CD4-positive, alpha-beta T cell treated with Interleukin-6 for 4 hours (primary cell): ENCODE data around the gene FAM81A.
A peak's percentile ranks its signal among the peaks of the same experiment; 100 is the strongest.
"Not testable (repeated sequence)": the region's sequence is repeated elsewhere in the genome, so short reads cannot be mapped to it uniquely, and the experiment has no call there.

Source experiments
- DNase-seq: peaks from one replicate; pipeline ENCODE4 v3.0.0-alpha.2; 2020; ENCODE audit warnings: mixed read lengths

FAM81A gene

DNA sequence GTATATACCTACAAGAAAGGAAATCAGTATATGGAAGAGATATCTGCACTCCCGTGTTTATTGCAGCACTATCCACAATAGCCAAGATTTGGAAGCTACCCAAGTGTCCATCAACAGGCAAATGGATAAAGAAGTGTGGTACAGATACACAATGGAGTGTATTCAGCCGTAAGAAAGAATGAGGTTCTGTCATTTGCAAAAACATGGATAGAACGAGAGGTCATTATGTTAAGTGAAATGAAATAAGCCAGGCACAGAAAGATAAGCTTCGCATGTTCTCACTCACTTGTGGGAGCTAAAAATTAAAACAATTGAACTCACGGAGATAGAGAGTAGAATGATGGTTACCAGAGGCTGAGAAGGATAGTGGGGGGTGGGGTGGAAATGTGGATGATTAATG lies 53.1 kb downstream of the FAM81A start:
- DNase-seq, result no peak

- DNase-seq, result peak; percentile 61
Observed at GRCh38 chr15:59492389-59493377, 54.7 kb downstream of the FAM81A start.

- peak; percentile 7 for DNase-seq
Observed at GRCh38 chr15:59501597-59501996, 63.6 kb downstream of the FAM81A start.

GRCh38 chr15:59515190-59515589 lies 77.2 kb downstream of the FAM81A start:
- DNase-seq, result no peak

GRCh38 chr15:59516655-59517461 lies 78.9 kb downstream of the FAM81A start:
- DNase-seq, result no peak

- DNase-seq, result no peak
Observed at GRCh38 chr15:59519329-59519728, 81.3 kb downstream of the FAM81A start.

DNA sequence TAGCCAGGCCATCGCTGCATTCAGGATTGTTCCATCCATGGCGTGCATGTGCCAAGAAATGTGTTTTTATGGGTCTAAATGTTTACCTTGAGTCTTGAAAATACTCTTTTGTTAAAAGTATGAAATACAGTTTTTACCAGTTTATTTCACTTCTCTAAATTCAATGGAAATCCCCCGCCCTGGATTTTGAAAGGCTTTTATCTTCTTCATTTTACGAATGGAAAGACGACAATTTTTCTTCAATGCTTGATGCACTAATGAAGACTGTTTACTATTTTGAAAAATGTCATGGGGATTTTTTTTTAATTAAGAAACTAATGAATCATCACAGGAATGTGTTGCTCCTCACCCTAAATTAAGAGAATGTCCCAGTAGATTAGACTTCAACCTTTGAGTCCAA lies 83.5 kb downstream of the FAM81A start:
- DNase-seq, result no peak

DNA sequence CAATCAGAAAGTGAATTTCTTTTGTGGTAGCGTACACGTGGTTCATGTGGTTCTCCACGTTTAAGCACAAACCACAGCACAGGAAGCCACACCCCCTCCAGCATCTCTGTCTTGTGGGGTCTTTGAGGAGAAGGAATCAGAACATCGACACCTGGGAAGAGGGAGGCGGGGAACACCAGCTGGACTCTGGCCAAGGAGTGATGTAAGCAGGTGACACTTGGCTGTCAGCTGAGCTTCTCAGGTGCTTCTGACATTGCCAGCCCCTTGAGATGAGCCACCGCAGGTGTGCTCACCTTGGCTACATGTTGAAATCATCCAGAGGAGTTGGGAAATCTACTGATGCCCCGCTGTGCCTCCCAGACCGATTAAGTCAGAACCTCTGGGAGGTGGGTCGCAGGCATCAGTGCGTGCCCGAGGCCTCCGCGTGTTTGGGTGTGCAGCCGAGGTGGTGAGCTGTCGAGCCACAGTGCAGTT lies 85.0 kb downstream of the FAM81A start:
- peak; percentile 72 for DNase-seq

DNA sequence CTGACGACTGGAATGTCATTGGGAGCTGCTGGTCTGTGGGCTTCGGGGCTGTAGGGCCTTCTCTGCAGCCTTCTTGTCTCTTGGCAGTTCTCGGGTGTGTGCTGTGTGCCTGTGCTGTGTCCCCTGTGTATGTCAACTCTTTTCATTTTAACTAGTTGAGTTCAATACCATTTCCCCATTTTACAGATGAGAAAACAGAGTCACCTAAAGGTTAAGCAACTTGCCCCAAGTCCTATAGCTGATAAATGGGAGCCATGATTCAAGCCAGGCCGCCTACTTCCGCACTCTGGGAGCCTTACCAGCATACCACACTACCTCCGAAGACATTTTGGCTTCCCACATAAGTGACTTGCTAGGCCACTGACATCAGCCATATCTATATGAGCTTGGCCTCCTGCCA lies 85.7 kb downstream of the FAM81A start:
- no peak for DNase-seq

DNA sequence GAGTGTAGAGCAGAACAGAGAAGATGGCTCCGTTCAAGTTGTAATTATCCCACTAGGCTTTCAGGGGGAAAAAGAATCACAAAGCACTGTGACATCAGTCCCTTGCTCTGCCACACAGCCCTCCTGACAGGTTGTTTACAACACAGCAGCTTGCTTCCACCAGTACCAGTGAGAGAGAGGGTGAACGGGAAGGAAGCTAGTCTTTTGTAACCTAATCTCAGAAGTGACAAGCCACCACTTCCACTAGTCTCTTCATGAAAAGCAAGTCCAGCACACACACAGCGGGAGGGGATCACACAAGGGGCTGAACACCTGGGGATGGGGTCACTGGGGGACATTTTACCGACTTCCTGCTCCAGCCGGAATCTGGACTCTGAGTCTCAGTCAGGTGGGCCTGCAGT lies 86.3 kb downstream of the FAM81A start:
- peak; percentile 18 for DNase-seq

DNA sequence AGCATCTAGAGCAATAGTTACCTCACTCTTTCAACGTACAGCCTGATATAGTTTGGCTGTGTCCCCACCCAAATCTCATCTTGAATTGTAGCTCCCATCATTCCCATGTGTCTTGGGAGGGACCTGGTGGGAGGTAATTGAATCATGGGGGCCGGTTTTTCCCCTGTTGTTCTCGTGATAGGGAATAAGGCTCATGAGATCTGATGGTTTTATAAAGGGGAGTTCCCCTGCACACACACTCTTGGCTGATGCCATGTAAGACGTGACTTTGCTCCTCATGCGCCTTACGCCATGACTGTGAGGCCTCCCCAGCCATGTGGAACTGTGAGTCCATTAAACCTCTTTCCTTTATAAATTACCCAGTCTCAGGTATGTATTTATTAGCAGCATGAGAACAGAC lies 88.5 kb downstream of the FAM81A start:
- not testable (repeated sequence) for DNase-seq

DNA sequence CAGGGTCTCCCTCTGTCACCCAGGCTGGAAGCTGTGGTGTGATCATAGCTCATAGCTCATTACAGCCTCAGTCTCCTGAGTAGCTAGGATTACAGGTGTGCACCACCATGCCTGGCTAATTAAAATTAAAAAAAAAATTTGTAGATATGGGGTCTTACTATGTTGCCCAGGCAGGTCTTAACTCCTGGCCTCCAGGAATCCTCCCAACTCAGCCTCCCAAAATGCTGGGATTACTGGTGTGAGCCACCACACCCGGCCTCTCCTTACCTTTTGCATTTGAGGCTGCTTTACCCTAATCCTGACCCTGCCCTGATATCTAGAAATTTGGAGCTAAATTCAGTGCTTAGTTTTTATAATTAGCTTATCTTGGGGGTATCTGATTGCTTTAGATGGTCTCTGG lies 90.4 kb downstream of the FAM81A start:
- no peak for DNase-seq

GRCh38 chr15:59528961-59529402 lies 91.0 kb downstream of the FAM81A start:
- peak; percentile 77 for DNase-seq

GRCh38 chr15:59531066-59531675 lies 93.2 kb downstream of the FAM81A start:
- no peak for DNase-seq

DNA sequence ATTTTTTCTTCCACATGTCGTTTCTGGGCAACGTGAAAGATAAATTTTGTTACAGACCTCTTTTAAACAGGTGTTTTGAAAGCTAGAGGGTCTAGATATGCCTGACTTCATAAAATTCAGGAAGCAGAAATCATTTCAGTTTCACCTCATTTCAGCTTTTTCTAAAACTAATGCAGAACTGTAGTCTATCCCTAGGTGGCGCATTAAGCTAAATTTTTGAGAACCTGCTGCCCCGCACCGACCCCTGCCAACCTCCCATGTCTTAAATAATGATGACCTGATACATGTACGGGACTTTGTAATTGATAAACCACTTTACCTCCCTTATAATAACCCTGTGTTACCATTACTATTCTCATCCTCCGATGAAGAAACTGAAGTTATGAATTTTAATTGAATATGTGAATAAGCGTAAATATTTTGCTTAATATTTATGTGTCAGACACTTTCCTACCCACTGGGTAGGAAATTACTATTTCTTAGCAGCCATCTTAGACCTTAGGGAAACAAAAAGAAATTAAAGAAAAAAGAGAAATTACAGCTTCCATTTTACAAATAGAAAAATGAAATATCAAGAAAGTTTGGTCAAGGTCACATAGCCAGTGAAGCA lies 94.9 kb downstream of the FAM81A start:
- DNase-seq, result peak; percentile 17

DNA sequence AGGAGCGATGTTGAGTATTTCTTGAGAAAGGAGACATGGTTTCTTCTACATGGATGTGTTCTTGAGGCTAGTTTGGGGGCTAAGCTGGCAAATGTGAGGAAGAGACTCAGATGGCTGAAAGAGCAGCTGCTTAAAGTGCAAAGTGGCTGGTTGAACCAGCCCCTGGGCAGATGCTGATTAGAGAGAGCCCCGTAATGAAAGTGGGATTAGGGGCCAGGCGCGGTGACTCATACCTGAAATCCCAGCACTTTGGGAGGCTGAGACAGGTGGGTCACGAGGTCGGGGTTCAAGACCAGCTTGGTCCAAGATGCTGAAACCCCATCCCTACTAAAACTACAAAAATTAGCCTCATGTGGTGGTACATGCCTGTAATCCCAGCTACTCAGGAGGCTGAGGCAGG lies 98.6 kb downstream of the FAM81A start:
- no peak for DNase-seq

- no peak for DNase-seq
Observed at GRCh38 chr15:59537403-59537802, 99.4 kb downstream of the FAM81A start.

DNA sequence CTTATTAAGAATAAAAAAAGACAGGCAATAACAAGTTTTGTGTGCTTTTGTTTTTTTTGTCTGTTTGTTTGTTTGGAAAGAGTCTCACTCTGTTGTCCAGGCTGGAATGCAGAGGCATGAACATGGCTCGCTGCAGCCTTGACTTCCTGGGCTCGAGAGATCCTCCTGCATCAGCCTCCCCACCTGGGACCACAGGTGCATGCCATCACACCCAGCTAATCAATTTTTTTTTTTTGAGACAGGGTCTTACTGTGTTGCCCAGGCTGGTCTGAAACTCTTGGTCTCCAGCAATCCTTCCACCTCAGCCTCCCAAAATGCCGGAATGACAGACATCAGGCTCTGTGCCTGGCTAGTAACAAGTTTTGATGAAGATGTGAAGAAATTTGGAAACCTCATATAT lies 100.5 kb downstream of the FAM81A start:
- DNase-seq, result no peak

DNA sequence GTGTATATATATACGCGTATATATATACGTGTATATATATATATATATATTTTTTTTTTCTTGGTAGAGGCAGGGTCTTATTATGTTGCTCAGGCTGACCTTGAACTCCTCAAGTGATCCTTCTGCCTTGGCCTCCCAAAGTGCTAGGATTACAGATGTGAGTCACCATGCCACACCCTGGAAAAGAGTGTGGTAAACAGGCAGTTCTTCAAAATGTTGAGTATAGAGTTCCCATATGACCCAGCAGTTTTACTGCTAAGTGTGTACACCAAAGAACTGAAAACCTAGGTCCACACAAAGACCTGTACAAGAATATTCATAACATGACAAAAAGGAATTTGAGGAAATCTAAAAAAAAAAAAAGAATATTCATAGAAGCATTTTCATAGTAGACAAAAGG lies 101.8 kb downstream of the FAM81A start:
- no peak for DNase-seq

- DNase-seq, result no peak
Observed at GRCh38 chr15:59540654-59541053, 102.7 kb downstream of the FAM81A start.

DNA sequence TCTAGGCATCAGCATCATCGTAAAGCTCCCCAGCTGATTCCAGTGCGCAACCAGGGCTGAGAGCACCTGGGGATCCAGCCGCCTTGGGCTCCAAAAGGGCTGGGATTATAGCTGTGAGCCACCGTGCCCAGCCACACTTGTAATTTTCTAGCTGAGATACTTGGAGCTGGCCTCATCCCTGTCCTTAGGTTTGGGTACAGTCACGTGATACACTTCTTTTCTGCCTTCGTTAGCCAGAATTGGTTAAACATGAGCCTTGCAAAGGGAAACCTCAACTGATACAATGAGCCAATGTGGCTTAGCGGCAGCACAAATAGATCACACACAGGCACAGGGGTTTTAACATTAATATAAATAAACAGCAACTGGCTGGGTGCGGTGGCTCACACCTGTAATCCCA lies 103.8 kb downstream of the FAM81A start:
- DNase-seq, result no peak

GRCh38 chr15:59543721-59544547 lies 105.9 kb downstream of the FAM81A start:
- DNase-seq, result no peak
